Nephron progenitor cell (in vitro differentiated cells): ENCODE data around the gene TSPAN4.

Experiments
- DNase-seq: peaks from one replicate; pipeline ENCODE4 v3.0.0; 2021
- H3K27ac Mint-ChIP-seq: 2 replicates; pipeline ENCODE4 v1.8.0; 2021; ENCODE audit warnings: mild to moderate bottlenecking, moderate library complexity, mixed read lengths
- H3K27me3 Mint-ChIP-seq: 2 replicates; pipeline ENCODE4 v1.8.0; 2021; ENCODE audit warnings: mild to moderate bottlenecking, low read depth, mixed read lengths; ENCODE audit not compliant: poor library complexity
- H3K36me3 Mint-ChIP-seq: 2 replicates; pipeline ENCODE4 v1.8.0; 2021; ENCODE audit warnings: low read depth, mixed read lengths
- H3K4me1 Mint-ChIP-seq: 2 replicates; pipeline ENCODE4 v1.8.0; 2021; ENCODE audit warnings: mixed read lengths
- H3K4me3 Mint-ChIP-seq: 2 replicates; pipeline ENCODE4 v1.8.0; 2021; ENCODE audit warnings: mild to moderate bottlenecking, moderate library complexity, mixed read lengths
- H3K9me3 Mint-ChIP-seq: 2 replicates; pipeline ENCODE4 v1.8.0; 2021; ENCODE audit warnings: mild to moderate bottlenecking, moderate library complexity, mixed read lengths
- TF ChIP-seq, protein P1 (sequence below): fragments of 200-600 bp; sonication (generic); IDR thresholded peaks from 2 replicates; pipeline ENCODE4 v1.5.0; 2021; ENCODE audit warnings: antibody characterized with exemption

TSPAN4 gene

DNA sequence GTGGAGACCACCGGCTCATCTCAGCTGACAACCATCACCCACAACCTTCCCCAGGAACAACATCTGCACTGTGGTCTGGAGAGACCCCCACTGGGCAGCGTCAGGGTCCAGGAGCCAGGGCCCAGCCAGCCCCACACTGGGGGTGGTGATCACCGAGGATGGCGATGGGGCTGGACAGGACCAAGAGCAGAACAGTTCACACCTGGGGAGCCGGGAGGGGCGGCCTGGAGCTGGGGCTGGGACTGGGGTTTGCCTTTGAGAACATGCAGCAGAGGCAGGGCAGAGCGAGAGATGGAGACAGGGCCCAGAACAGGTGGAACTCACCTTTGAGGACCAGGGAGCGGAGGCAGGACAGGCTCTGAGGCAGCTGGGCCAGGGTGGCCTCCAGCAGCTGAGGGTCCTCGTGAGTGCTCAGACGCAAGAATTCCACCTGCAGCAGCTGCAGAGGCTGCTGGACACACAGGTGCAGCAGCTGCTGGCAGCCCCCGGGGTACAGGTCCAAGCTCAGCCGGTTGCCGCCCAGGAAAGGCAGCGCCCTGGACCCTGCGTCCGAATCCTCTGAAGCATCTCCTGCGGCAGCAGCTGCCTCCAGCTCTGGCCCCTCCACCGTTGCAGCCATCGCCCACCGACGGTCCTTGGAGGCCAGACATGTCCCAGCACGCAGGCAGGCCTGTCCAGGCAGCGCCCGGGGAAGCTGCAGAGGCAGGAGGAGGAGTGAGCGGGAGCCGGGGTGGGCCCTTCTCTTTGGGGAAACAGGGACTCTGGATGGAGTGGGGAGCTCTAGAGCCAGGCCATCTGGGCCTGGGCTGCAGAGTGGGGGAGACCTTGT is 38.7 kb upstream of the TSPAN4 start:
- H3K4me3 Mint-ChIP-seq, result peak overlapping the region; percentile 78
- peaks cover 18% of the 10 kb centered on the region for H3K4me1 Mint-ChIP-seq
- TF ChIP-seq, protein P1, sequence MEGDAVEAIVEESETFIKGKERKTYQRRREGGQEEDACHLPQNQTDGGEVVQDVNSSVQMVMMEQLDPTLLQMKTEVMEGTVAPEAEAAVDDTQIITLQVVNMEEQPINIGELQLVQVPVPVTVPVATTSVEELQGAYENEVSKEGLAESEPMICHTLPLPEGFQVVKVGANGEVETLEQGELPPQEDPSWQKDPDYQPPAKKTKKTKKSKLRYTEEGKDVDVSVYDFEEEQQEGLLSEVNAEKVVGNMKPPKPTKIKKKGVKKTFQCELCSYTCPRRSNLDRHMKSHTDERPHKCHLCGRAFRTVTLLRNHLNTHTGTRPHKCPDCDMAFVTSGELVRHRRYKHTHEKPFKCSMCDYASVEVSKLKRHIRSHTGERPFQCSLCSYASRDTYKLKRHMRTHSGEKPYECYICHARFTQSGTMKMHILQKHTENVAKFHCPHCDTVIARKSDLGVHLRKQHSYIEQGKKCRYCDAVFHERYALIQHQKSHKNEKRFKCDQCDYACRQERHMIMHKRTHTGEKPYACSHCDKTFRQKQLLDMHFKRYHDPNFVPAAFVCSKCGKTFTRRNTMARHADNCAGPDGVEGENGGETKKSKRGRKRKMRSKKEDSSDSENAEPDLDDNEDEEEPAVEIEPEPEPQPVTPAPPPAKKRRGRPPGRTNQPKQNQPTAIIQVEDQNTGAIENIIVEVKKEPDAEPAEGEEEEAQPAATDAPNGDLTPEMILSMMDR, result no peak
- H3K27me3 Mint-ChIP-seq, result no peaks in the 10 kb centered on the region
- no peaks in the 10 kb centered on the region for H3K9me3 Mint-ChIP-seq
- DNase-seq, result peak; percentile 45
- H3K36me3 Mint-ChIP-seq, result no peaks in the 10 kb centered on the region
- H3K27ac Mint-ChIP-seq, result no peak overlapping the region

DNA sequence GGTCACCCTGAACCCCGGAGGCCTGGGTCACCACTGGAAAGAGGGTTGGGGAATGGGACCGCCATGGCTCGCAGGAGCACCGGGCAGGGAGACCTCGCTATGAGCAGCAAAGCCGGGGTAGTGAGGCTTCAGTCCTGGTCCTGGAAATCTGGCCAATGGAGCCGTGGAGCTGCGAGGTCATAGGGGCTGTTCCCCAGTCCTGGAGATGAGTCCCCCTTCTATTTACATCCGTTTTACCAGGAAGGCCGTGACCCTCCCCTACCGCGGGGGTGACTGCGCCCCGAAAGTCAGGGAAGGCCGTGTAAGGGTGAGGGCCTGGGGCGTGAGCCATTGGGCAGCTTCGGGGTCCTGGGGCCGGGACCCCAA is 38.1 kb upstream of the TSPAN4 start:
- Mint-ChIP-seq H3K4me1 (peaks cover 19% of the 10 kb centered on the region), H3K4me3 (peak overlapping the region; percentile 78), H3K9me3 (no peaks in the 10 kb centered on the region), H3K27me3 (no peaks in the 10 kb centered on the region), H3K36me3 (no peaks in the 10 kb centered on the region), H3K27ac (no peak overlapping the region)
- TF ChIP-seq, protein P1, result no peak
- DNase-seq, result no peak

DNA sequence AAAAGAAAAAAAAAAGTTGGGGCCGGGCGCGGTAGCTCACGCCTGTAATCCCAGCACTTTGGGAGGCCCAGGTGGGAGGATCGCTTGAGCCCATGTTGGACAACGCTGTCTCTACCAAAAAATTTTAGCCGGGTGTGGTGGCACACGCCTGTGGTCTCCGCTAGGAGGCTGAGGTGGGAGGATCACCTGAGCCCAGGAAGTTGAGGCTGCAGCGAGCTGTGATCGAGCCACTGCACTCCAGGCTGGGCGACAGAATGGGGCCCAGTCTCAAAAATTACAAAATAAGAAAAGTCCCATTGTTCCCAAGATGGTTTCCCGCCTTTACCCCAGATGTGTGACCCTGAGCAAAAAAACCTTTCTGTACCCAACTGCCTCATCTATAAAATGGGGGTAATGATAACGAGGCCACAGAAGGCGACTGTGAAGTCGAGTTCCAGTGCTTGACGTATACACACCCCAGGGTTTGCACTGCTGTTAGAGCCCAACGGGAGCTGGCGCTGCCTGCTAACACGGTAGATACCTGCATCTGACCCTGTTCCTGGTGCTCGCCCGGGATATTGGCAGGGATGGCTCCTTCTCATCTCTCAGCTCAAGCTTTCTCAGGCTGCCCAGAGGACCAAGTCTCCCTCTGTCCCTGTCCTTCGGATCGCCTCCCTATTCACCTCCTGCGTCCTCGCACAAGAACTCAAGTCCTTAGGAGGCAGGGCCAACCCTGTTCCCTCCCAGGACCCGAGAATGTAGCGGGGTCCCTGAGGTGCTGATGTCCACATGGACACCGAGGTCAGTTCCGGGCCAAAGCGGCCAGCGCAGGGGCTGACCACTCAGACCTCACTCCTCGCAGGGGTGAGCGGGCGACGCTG is 34.0 kb upstream of the TSPAN4 start:
- Mint-ChIP-seq H3K4me3 (peak overlapping the region; percentile 96), H3K27ac (peak overlapping the region; percentile 100), H3K9me3 (no peaks in the 10 kb centered on the region), H3K27me3 (no peaks in the 10 kb centered on the region), H3K4me1 (peaks cover 36% of the 10 kb centered on the region), H3K36me3 (peaks cover 24% of the 10 kb centered on the region)
- TF ChIP-seq, protein P1, result no peak
- no peak for DNase-seq

GRCh38 chr11:809287-810039 is 33.2 kb upstream of the TSPAN4 start, which contains the start of gene RPLP2:
RPLP2 (plus strand) TSS chr11:809967; CDS start chr11:810235, 268 bp downstream.
- peaks cover 36% of the 10 kb centered on the region for H3K4me1 Mint-ChIP-seq
- no peaks in the 10 kb centered on the region for H3K27me3 Mint-ChIP-seq
- no peaks in the 10 kb centered on the region for H3K9me3 Mint-ChIP-seq
- DNase-seq, result peak; percentile 97
- H3K4me3 Mint-ChIP-seq, result peak within 1 kb of the TSS; percentile 96
- peaks cover 28% of the 10 kb centered on the region for H3K36me3 Mint-ChIP-seq
- peak within 1 kb of the TSS; percentile 100 for H3K27ac Mint-ChIP-seq
- TF ChIP-seq, protein P1, result no peak

- peak overlapping the region; percentile 96 for H3K4me3 Mint-ChIP-seq
- H3K4me1 Mint-ChIP-seq, result peaks cover 36% of the 10 kb centered on the region
- H3K9me3 Mint-ChIP-seq, result no peaks in the 10 kb centered on the region
- peaks cover 28% of the 10 kb centered on the region for H3K36me3 Mint-ChIP-seq
- TF ChIP-seq, protein P1, result no peak
- H3K27ac Mint-ChIP-seq, result peak overlapping the region; percentile 80
- DNase-seq, result no peak
- no peaks in the 10 kb centered on the region for H3K27me3 Mint-ChIP-seq
These were observed 32.5 kb upstream of the TSPAN4 start for GRCh38 chr11:810040-810567.
